ENCODE data around the gene KLC4.
"Not testable (repeated sequence)": the region's sequence is repeated elsewhere in the genome, so short reads cannot be mapped to it uniquely, and the experiment has no call there.

Gene KLC4

DNA sequence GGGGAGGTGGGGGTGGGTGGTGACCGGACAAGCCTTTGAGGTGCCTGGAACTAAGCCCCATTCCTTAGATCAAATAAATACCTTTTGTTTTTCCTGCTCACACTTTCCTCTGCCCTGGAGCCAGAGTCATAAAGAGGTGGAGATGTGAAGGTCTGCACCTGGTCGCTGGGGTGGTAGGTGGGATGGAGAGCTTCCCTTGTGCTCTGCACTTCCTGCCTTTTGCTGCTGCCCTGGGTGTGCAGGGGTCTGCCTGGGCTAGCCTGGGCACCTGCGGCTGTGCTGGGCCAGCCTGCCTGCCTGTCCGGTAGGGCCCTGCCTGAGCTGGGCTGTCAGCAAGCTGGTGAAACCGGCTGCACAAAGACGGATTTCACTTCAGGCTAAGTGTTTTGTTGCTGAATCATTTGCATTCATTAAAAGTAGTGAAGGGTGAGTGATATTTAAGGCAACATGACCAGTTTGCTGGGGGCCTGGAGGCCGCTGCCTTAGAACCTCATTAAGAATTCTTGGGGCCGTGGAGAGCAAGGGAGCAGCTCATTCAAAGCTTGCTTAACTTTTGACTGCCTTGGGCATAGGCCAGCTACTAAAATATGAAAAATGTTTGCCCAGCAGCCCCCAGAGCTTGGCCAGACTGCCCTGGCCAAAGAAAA lies 37.1 kb downstream of the KLC4 start:
- DNase-seq, result no peak

GRCh38 chr6:43097098-43097489 lies 37.7 kb downstream of the KLC4 start:
- DNase-seq, result no peak

- no peak for DNase-seq
Measured at GRCh38 chr6:43097502-43097901, 38.1 kb downstream of the KLC4 start.

GRCh38 chr6:43101497-43101896 lies 42.1 kb downstream of the KLC4 start:
- no peak for DNase-seq

DNA sequence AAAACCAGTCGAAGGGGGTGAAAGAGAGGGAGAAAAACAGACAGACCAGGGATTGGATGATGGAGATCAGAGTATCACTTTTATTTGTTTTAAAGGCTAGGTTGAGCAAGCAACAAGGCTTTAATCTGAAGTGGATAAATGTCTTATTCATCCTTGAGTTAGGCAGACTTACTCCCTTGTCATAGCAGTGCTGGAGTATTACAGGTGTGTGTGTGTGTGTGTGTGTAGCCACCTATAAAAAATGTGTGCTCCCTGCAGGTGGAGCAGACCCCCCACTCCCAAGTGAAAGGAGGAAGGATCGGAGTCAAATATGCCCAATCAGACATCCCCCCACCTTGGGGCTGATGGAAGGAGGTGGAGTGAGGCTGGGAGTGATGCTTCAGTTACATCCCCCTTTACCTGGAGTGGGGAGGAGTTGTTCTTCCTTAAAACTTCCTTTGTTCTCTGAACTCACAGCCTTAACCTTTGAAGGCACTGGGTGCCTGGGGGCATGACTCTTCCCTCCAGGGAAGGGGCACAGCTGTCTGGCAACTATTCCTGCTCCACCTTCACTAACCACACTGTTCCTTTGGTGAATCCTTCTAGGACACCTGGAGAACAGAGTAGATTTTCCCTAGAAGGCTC lies 43.9 kb downstream of the KLC4 start:
- DNase-seq, result no peak

DNA sequence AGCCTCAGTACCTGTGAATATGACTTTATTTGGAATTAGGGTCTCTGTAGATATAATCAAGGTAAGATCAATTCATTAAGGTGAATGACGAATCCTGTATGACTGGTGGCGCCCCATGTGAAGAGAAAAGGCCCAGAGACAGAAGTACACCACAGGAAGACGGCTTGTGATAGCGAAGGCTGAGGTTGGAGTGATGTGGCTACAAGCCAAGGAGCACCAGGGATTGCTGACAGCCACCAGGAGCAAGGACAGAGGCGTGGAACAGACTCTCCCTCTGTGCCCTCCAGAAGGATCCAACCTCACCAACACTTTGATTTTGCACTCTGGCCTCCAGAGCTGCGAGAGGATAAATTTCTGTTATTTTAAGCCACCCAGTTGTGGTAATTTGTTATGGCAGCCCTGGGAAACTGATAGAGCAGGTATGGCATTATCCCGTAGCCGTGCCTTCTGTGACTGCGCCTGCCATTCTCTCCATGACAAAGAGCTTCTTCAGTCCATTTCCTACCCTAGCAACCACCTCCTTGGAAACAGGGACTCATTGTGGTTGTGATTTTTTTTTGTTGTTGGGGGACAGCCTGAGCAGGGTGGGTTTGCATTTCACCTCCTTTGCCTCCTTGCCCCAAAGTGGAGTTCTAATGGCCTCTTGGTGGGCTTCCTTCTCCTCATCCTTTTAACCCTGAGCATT lies 46.2 kb downstream of the KLC4 start:
- no peak for DNase-seq

- DNase-seq, result no peak
Measured at GRCh38 chr6:43107344-43108062, 48.1 kb downstream of the KLC4 start.

- no peak for DNase-seq
Measured at GRCh38 chr6:43113431-43114260, 54.2 kb downstream of the KLC4 start.

- DNase-seq, result no peak
Measured at GRCh38 chr6:43115365-43115764, 55.9 kb downstream of the KLC4 start.

DNA sequence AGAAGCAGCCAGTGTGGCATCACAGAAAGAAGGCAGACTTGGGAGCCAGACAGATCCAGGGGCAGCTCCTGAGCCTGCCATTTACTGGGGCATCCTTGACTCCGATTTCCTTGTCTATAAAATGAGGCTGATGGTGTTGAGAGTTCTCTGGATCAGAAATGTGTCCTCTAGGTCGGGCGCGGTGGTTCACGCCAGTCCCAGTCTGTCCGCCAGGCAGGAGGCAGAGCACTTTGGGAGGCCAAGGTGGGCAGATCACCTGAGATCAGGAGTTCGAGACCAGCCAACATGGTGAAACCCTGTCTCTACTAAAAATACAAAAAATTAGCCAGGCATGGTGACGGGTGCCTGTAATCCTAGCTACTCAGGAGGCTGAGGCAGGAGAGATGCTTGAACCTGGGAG lies 58.0 kb downstream of the KLC4 start:
- DNase-seq, result not testable (repeated sequence)

GRCh38 chr6:43119482-43119881 lies 60.1 kb downstream of the KLC4 start:
- DNase-seq, result no peak

- no peak for DNase-seq
Measured at GRCh38 chr6:43120101-43120763, 60.8 kb downstream of the KLC4 start.

- no peak for DNase-seq
Measured at GRCh38 chr6:43120944-43121913, 61.8 kb downstream of the KLC4 start.

DNA sequence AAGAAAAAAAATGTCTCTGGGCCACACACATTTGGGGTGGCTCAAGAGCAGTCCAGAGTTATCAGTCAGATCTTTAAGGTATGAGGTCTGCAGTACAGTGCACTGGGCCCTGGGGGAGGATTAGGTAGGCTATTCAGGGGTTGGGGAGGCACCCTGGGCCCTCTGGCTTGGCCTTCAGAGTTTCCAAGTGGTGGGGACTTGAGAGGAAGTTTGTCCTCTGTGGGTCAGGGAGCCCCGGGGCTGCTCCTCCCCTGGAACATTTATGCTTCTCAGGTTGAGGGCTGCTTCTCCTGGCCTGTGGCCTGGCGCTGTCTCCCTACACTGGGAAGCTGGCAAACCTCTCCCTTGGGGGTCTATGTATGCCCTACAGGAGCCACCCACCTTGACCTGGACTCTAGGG lies 62.7 kb downstream of the KLC4 start:
- DNase-seq, result no peak

DNA sequence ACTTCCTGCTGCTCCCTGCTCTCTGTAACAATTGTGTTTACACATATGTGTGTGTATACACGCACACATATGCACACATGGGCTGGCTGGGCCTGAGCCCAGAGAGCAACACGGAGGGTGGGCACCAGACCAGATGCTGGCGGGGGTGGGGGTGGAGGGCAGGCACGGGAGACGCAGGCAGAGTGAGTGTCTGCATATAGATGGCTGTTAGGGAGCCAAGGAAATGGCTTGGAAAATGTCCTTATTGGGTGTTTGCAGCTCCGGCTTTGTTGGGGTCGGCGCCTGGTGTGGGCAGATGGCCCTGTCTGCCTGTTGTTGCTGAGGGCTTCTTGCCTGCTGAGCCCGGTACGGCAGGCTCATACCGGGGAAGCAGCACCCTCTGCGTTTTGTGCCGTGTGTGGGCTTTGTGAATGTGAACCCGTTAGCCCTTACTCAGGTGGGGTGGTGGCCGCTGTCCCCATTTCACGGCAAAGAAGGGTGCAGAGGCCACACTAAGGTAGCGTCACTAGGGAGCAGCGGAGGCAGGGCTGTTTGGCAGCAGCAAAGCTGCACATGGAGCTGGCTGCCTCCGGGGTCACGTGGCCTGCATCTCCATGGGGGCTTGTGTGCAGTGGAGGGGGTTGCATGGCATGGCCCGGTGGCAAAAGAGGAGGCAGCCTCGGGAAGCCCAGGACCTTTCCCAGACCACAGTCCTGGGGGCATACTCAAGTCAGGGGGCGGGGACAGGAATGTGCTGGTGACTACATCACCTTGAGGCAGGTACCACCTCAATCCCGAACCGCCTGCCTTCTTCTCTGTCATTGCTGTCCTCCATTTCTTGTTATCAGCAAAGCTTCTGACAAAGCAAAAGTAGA lies 64.3 kb downstream of the KLC4 start:
- DNase-seq, result no peak

- no peak for DNase-seq
Measured at GRCh38 chr6:43124481-43124880, 65.0 kb downstream of the KLC4 start.
